ENCODE measurements around the gene USH2A. TPM values are rescaled to one million over a fixed set of nuclear protein-coding genes. Genes with fewer than 3 reads are reported as not detected.

The USH2A gene
- total RNA-seq, 1 experiment from 2014 or later = not detected

- H3K9me2 ChIP-seq (ENCODE audit: insufficient read depth) = no peaks in the 10 kb centered on the region
- no peaks in the 10 kb centered on the region for H3K27me3 ChIP-seq (ENCODE audit: insufficient read depth, low read length)
- DNase-seq (ENCODE audit: low read depth, low spot score) = no peak
- no peak overlapping the region for H3K27ac ChIP-seq (ENCODE audit: low read depth, low read length)
- no peaks in the 10 kb centered on the region for H3K4me1 ChIP-seq (ENCODE audit: control insufficient read depth in 1 of 2, insufficient read depth in 2 of 2, low read length in 2 of 2)
- H2AFZ ChIP-seq (ENCODE audit: low read depth, low read length, poor library complexity, severe bottlenecking) = no peak overlapping the region
- no peak for TF ChIP-seq YY1 (IDR thresholded peaks at IDR 0.05; ENCODE audit: extremely low read depth, insufficient replicate concordance, low read depth, low read length)
- no peak for TF ChIP-seq EZH2 (IDR thresholded peaks at IDR 0.05)
- no peak for TF ChIP-seq SP1 (IDR thresholded peaks at IDR 0.05; ENCODE audit: low read depth)
- no peak for TF ChIP-seq RAD21 (IDR thresholded peaks at IDR 0.05; ENCODE audit: low read depth)
- no peak for TF ChIP-seq CBX3 (IDR thresholded peaks at IDR 0.05; ENCODE audit: low read depth)
- TF ChIP-seq CEBPB (IDR thresholded peaks at IDR 0.05; ENCODE audit: low read depth) = no peak
- no peak for TF ChIP-seq ZNF274 (IDR thresholded peaks at IDR 0.05; ENCODE audit: low read depth, low read length)
- TF ChIP-seq SIN3A (IDR thresholded peaks at IDR 0.05; ENCODE audit: low read depth) = no peak
- no peak for TF ChIP-seq ZBTB33 (IDR thresholded peaks at IDR 0.05; ENCODE audit: extremely low read depth, insufficient replicate concordance, low read length)
- no peak for TF ChIP-seq TCF7L2 (IDR thresholded peaks at IDR 0.05; ENCODE audit: borderline replicate concordance, extremely low read depth, insufficient read depth, insufficient read length)
- TF ChIP-seq ELF1 (IDR thresholded peaks at IDR 0.05; ENCODE audit: borderline replicate concordance, low read depth) = no peak
- no peak for TF ChIP-seq MAX (IDR thresholded peaks at IDR 0.05)
- TF ChIP-seq SRF (IDR thresholded peaks at IDR 0.05; ENCODE audit: low read depth) = no peak
- no peak for TF ChIP-seq ZFX (IDR thresholded peaks at IDR 0.05)
- no peak for TF ChIP-seq REST (IDR thresholded peaks at IDR 0.05; ENCODE audit: low read depth)
- TF ChIP-seq ATF3 (IDR thresholded peaks at IDR 0.05) = no peak
- no peak for TF ChIP-seq CTCF (IDR thresholded peaks at IDR 0.05 in 2 of 3, conservative IDR thresholded peaks at IDR 0.05 in 1 of 3; ENCODE audit: borderline replicate concordance in 1 of 3, insufficient read depth in 1 of 3, low read depth in 2 of 3, low read length in 2 of 3)
- TF ChIP-seq POLR2AphosphoS5 (IDR thresholded peaks at IDR 0.05; ENCODE audit: low read depth, low read length) = no peak
- TF ChIP-seq POLR2A (IDR thresholded peaks at IDR 0.05; ENCODE audit: borderline replicate concordance, extremely low read depth, insufficient read depth, insufficient read length) = no peak
- ATAC-seq = no peak
- H4K20me1 ChIP-seq (ENCODE audit: insufficient read depth) = no peaks in the 10 kb centered on the region
- ChIA-PET POLR2A (no interaction called here), CTCF (no interaction called here), RAD21 (ENCODE audit: low non-redundant PET in 1 of 2, low total read pairs in 2 of 2, uncharacterized antibody in 2 of 2, unreplicated experiment in 2 of 2) (no interaction called here)
- H3K4me3 ChIP-seq (replicated peaks in 1 of 2; ENCODE audit: low read depth in 1 of 2, low read length in 2 of 2) = no peak overlapping the region
- intact Hi-C loops (cut with micrococcal nuclease) = no loop called here
- no TSS peak for BruUV-seq (replicated peaks)
- H3K36me3 ChIP-seq (ENCODE audit: control insufficient read depth in 1 of 2, insufficient read depth in 2 of 2, low read length in 2 of 2) = no peaks in the 10 kb centered on the region
- H3K79me2 ChIP-seq (ENCODE audit: insufficient read depth, low read length) = no peaks in the 10 kb centered on the region
- H3K9me3 ChIP-seq (ENCODE audit: control insufficient read depth in 1 of 2, insufficient read depth in 1 of 2, low read depth in 1 of 2, low read length in 2 of 2) = no peaks in the 10 kb centered on the region; a peak in 1 of 4 replicates
- H3K4me2 ChIP-seq (ENCODE audit: low read length) = no peak overlapping the region
- no peak overlapping the region for H3K9ac ChIP-seq (ENCODE audit: low read length)
Observed at GRCh38 chr1:216306830-216307229, 116.4 kb downstream of the USH2A start.

Measured in HCT116 (cell line).